GM12878 (cell line): ENCODE results near the gene ADCY6.

Experiments used
- CTCF ChIP-seq, 3 experiments: IDR thresholded peaks in 2 of 3; conservative IDR thresholded peaks in 1 of 3; 2 replicates each; pipeline ENCODE4 v1.5.1; 2011; ENCODE audit warnings: low read depth in 3 of 3, low read length in 3 of 3, mild to moderate bottlenecking in 3 of 3, control low read depth in 2 of 3, moderate library complexity in 2 of 3, inconsistent platforms in 1 of 3, mixed read lengths in 1 of 3; ENCODE audit not compliant: control insufficient read depth in 2 of 3, insufficient read depth in 1 of 3; ENCODE audit errors: extremely low read depth in 1 of 3
- DPF2 ChIP-seq: fragments of 450-650 bp; IDR thresholded peaks from 2 replicates; pipeline ENCODE4 v1.6.1; 2017; ENCODE audit warnings: mild to moderate bottlenecking
- EP300 ChIP-seq, 2 experiments: fragments of 150-350 bp in 1 of 2; IDR thresholded peaks; 2 replicates each; pipeline ENCODE4 v1.6.1; 2011 to 2012; ENCODE audit warnings: low read depth in 2 of 2, low read length in 2 of 2, borderline replicate concordance in 1 of 2, improper control_type of control experiment in 1 of 2, inconsistent platforms in 1 of 2; ENCODE audit not compliant: control insufficient read depth in 1 of 2
- MXI1 ChIP-seq: fragments of 150-350 bp; IDR thresholded peaks from 2 replicates; pipeline ENCODE4 v1.6.1; 2011; ENCODE audit warnings: low read depth, mild to moderate bottlenecking, inconsistent platforms, low read length, improper control_type of control experiment
- SIN3A ChIP-seq: IDR thresholded peaks from 2 replicates; pipeline ENCODE4 v1.6.1; 2012; ENCODE audit warnings: low read depth, low read length, improper control_type of control experiment
- TBL1XR1 ChIP-seq: IDR thresholded peaks from 2 replicates; pipeline ENCODE4 v1.6.1; 2012; ENCODE audit warnings: low read depth, low read length, improper control_type of control experiment
- ZBTB33 ChIP-seq: fragments of 450-650 bp; IDR thresholded peaks from 2 replicates; pipeline ENCODE4 v1.6.1; 2017; ENCODE audit warnings: mild to moderate bottlenecking

- TF ChIP-seq CTCF (IDR thresholded peaks at IDR 0.05 in 2 of 3, conservative IDR thresholded peaks at IDR 0.05 in 1 of 3; ENCODE audit: control insufficient read depth in 2 of 3, extremely low read depth in 1 of 3, insufficient read depth in 1 of 3, low read depth in 3 of 3, low read length in 3 of 3) (no peak), EP300 (IDR thresholded peaks at IDR 0.05; ENCODE audit: borderline replicate concordance in 1 of 2, control insufficient read depth in 1 of 2, low read depth in 2 of 2, low read length in 2 of 2) (no peak), MXI1 (no peak), DPF2 (no peak), TBL1XR1 (no peak), ZBTB33 (no peak), SIN3A (no peak)
Measured at GRCh38 chr12:48810903-48811431, 22.1 kb upstream of the ADCY6 start.
